BLaER1 treated with 17β-estradiol and CSF1 and Interleukin-3, amounts not matched to agents 10 nM and 100 nM (cell line): ENCODE measurements around the gene GALNT3.

Experiments
- H3K27ac ChIP-seq, 11 experiments: shearing (Covaris generic); formaldehyde crosslinking; 2 replicates each; pipeline ENCODE4 v1.8.1; 2022
- H3K27me3 ChIP-seq, 11 experiments: shearing (Covaris generic); formaldehyde crosslinking; 2 replicates each; pipeline ENCODE4 v1.8.1; 2022
- H3K36me3 ChIP-seq, 11 experiments: shearing (Covaris generic); formaldehyde crosslinking; 2 replicates each; pipeline ENCODE4 v1.8.1; 2022
- H3K4me1 ChIP-seq, 10 experiments: shearing (Covaris generic); formaldehyde crosslinking; 2 replicates each; pipeline ENCODE4 v1.8.1; 2022
- H3K4me2 ChIP-seq, 11 experiments: shearing (Covaris generic); formaldehyde crosslinking; 2 replicates each; pipeline ENCODE4 v1.8.1; 2022
- H3K4me3 ChIP-seq, 10 experiments: shearing (Covaris generic); formaldehyde crosslinking; 2 replicates each; pipeline ENCODE4 v1.8.1; 2022
- H3K9ac ChIP-seq, 11 experiments: shearing (Covaris generic); formaldehyde crosslinking; 2 replicates each; pipeline ENCODE4 v1.8.1; 2022
- H3K9me3 ChIP-seq, 11 experiments: shearing (Covaris generic); formaldehyde crosslinking; replicated peaks in 1 of 11; 2 replicates each; pipeline ENCODE4 v1.8.1; 2022
- H4K20me1 ChIP-seq, 11 experiments: shearing (Covaris generic); formaldehyde crosslinking; 2 replicates each; pipeline ENCODE4 v1.8.1; 2022
- Cebpa-rat ChIP-seq, 11 experiments: shearing (Covaris generic); IDR thresholded peaks; 2 replicates each; pipeline ENCODE4 v1.8.1; 2022

GALNT3 gene

GRCh38 chr2:165746501-165746900, 47.5 kb downstream of the GALNT3 start:
- H4K20me1 ChIP-seq, result 0 out of 22 replicates have a peak, but pooled peaks cover 0 to 7% (median 0%) of the 10 kb centered on the region in 11 experiments
- no peaks in the 10 kb centered on the region for H3K27me3 ChIP-seq
- H3K4me1 ChIP-seq, result peaks cover 0 to 15% (median 9%) of the 10 kb centered on the region in 10 experiments; a peak in 14 of 20 replicates
- H3K9me3 ChIP-seq, result peaks cover 0 to 5% (median 0%) of the 10 kb centered on the region in 11 experiments; a peak in 2 of 22 replicates
- H3K4me2 ChIP-seq, result no peak overlapping the region
- peaks cover 16 to 80% (median 62%) of the 10 kb centered on the region in 11 experiments; a peak in 21 of 22 replicates for H3K36me3 ChIP-seq
- no peak overlapping the region for H3K27ac ChIP-seq
- no peak for TF ChIP-seq Cebpa-rat (IDR thresholded peaks at IDR 0.05)
- H3K9ac ChIP-seq, result no peak overlapping the region
- no peak overlapping the region for H3K4me3 ChIP-seq

- H3K9ac ChIP-seq, result no peak overlapping the region
- H3K4me1 ChIP-seq, result peaks cover 0 to 15% (median 9%) of the 10 kb centered on the region in 10 experiments; a peak in 14 of 20 replicates
- no peak overlapping the region for H3K27ac ChIP-seq
- peaks cover 0 to 5% (median 0%) of the 10 kb centered on the region in 11 experiments; a peak in 2 of 22 replicates for H3K9me3 ChIP-seq
- no peak overlapping the region for H3K4me3 ChIP-seq
- no peak overlapping the region for H3K4me2 ChIP-seq
- peaks cover 16 to 76% (median 56%) of the 10 kb centered on the region in 11 experiments; a peak in 21 of 22 replicates for H3K36me3 ChIP-seq
- 0 out of 22 replicates have a peak, but pooled peaks cover 0 to 7% (median 0%) of the 10 kb centered on the region in 11 experiments for H4K20me1 ChIP-seq
- no peak for TF ChIP-seq Cebpa-rat (IDR thresholded peaks at IDR 0.05)
- H3K27me3 ChIP-seq, result no peaks in the 10 kb centered on the region
Measured at GRCh38 chr2:165745916-165746315, 48.1 kb downstream of the GALNT3 start.

- H3K27me3 ChIP-seq, result no peaks in the 10 kb centered on the region
- 0 out of 22 replicates have a peak overlapping the region, but pooled peaks of 1 of the 11 experiments have one; percentile 18 for H3K27ac ChIP-seq
- peaks cover 0 to 15% (median 9%) of the 10 kb centered on the region in 10 experiments; a peak in 14 of 20 replicates for H3K4me1 ChIP-seq
- H3K4me2 ChIP-seq, result peak overlapping the region in 5 of 11 experiments; percentile 16 to 45 (median 31); a peak in 5 of 22 replicates
- peaks cover 16 to 51% (median 32%) of the 10 kb centered on the region in 11 experiments; a peak in 21 of 22 replicates for H3K36me3 ChIP-seq
- H4K20me1 ChIP-seq, result no peaks in the 10 kb centered on the region
- no peak for TF ChIP-seq Cebpa-rat (IDR thresholded peaks at IDR 0.05)
- H3K4me3 ChIP-seq, result no peak overlapping the region
- H3K9ac ChIP-seq, result no peak overlapping the region
- H3K9me3 ChIP-seq, result peaks cover 0 to 10% (median 0%) of the 10 kb centered on the region in 11 experiments; a peak in 3 of 22 replicates
Measured at GRCh38 chr2:165743442-165743841, 50.6 kb downstream of the GALNT3 start.

GRCh38 chr2:165725421-165725820, 68.6 kb downstream of the GALNT3 start:
- TF ChIP-seq Cebpa-rat (IDR thresholded peaks at IDR 0.05), result no peak
- Histone ChIP-seq H3K4me3 (no peak overlapping the region), H3K27ac (no peak overlapping the region)

GRCh38 chr2:165720511-165720910, 73.5 kb downstream of the GALNT3 start:
- no peaks in the 10 kb centered on the region for H3K9me3 ChIP-seq
- no peaks in the 10 kb centered on the region for H4K20me1 ChIP-seq
- no peak overlapping the region for H3K4me3 ChIP-seq
- TF ChIP-seq Cebpa-rat (IDR thresholded peaks at IDR 0.05), result no peak
- H3K36me3 ChIP-seq, result no peaks in the 10 kb centered on the region
- H3K9ac ChIP-seq, result no peak overlapping the region
- H3K4me1 ChIP-seq, result peaks cover 0 to 5% (median 0%) of the 10 kb centered on the region in 10 experiments; a peak in 2 of 20 replicates
- no peaks in the 10 kb centered on the region for H3K27me3 ChIP-seq
- no peak overlapping the region for H3K27ac ChIP-seq
- no peak overlapping the region for H3K4me2 ChIP-seq

More at GRCh38 chr2:165725421-165725820, 68.6 kb downstream of the GALNT3 start:
- Histone ChIP-seq H3K9me3 (no peaks in the 10 kb centered on the region), H3K27me3 (no peaks in the 10 kb centered on the region), H3K4me1 (peaks cover 0 to 8% (median 0%) of the 10 kb centered on the region in 10 experiments; a peak in 2 of 20 replicates), H3K4me2 (0 out of 22 replicates have a peak overlapping the region, but pooled peaks of 1 of the 11 experiments have one; percentile 2), H4K20me1 (no peaks in the 10 kb centered on the region), H3K36me3 (no peaks in the 10 kb centered on the region), H3K9ac (no peak overlapping the region)

GRCh38 chr2:165718610-165719210, 75.3 kb downstream of the GALNT3 start:
- H3K9ac ChIP-seq, result no peak overlapping the region
- TF ChIP-seq Cebpa-rat (IDR thresholded peaks at IDR 0.05), result no peak
- H3K4me1 ChIP-seq, result no peaks in the 10 kb centered on the region
- no peak overlapping the region for H3K27ac ChIP-seq
- H3K4me3 ChIP-seq, result no peak overlapping the region
- no peaks in the 10 kb centered on the region for H3K27me3 ChIP-seq
- H4K20me1 ChIP-seq, result no peaks in the 10 kb centered on the region
- no peak overlapping the region for H3K4me2 ChIP-seq
- no peaks in the 10 kb centered on the region for H3K36me3 ChIP-seq
- H3K9me3 ChIP-seq, result no peaks in the 10 kb centered on the region

GRCh38 chr2:165716091-165716490, 78.0 kb downstream of the GALNT3 start:
- Histone ChIP-seq H3K9me3 (peaks cover 0 to 7% (median 0%) of the 10 kb centered on the region in 11 experiments; a peak in 1 of 22 replicates), H3K27me3 (no peaks in the 10 kb centered on the region), H3K4me1 (no peaks in the 10 kb centered on the region), H3K4me3 (no peak overlapping the region), H3K27ac (no peak overlapping the region), H3K36me3 (no peaks in the 10 kb centered on the region), H4K20me1 (no peaks in the 10 kb centered on the region), H3K9ac (no peak overlapping the region), H3K4me2 (no peak overlapping the region)
- no peak for TF ChIP-seq Cebpa-rat (IDR thresholded peaks at IDR 0.05)

DNA sequence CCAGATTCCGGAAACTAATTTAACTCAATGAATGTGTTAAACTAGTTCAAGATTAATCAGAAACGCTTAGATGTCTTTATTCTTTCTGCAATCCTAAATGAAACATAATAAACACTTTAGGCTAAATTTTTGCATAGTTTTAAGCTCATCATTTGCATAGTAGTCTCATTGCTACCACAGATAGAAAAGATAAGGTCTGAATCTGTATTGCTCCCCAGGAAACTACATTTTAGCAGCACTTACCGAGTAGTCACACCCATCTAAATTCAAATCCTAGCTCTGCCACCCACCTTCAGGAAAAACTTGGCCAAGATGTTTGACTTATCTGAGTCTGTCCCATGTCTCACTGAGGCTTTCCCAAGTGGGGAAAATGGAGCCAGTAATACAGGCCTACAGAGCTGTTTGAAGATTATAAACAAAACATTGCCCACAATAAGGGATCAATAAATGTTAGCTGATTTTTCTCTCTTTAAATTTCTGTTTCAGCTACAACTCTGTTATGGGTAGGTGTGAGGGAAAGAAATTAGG, 87.0 kb downstream of the GALNT3 start:
- H3K36me3 ChIP-seq, result no peaks in the 10 kb centered on the region
- H3K4me2 ChIP-seq, result peak overlapping the region in 4 of 11 experiments; percentile 11 to 45 (median 40); a peak in 7 of 22 replicates
- no peak overlapping the region for H3K27ac ChIP-seq
- peaks cover 0 to 7% (median 0%) of the 10 kb centered on the region in 11 experiments; a peak in 2 of 22 replicates for H3K9me3 ChIP-seq
- no peak overlapping the region for H3K9ac ChIP-seq
- H3K27me3 ChIP-seq, result no peaks in the 10 kb centered on the region
- no peaks in the 10 kb centered on the region for H4K20me1 ChIP-seq
- H3K4me1 ChIP-seq, result peaks cover 0 to 10% (median 6%) of the 10 kb centered on the region in 10 experiments; a peak in 9 of 20 replicates
- H3K4me3 ChIP-seq, result no peak overlapping the region
- TF ChIP-seq Cebpa-rat (IDR thresholded peaks at IDR 0.05), result no peak

- Histone ChIP-seq H4K20me1 (no peaks in the 10 kb centered on the region), H3K9ac (no peak overlapping the region), H3K4me3 (no peak overlapping the region), H3K4me1 (peaks cover 11 to 22% (median 14%) of the 10 kb centered on the region in 10 experiments), H3K9me3 (no peaks in the 10 kb centered on the region), H3K27me3 (no peaks in the 10 kb centered on the region), H3K36me3 (no peaks in the 10 kb centered on the region), H3K27ac (no peak overlapping the region), H3K4me2 (peak overlapping the region in 1 of 11 experiments; percentile 66; a peak in 2 of 22 replicates)
- TF ChIP-seq Cebpa-rat (IDR thresholded peaks at IDR 0.05), result no peak
Measured at GRCh38 chr2:165701147-165701546, 92.9 kb downstream of the GALNT3 start.
